DND-41 (cell line): ENCODE measurements around the gene FUT3.
"Not testable (repeated sequence)": the region's sequence is repeated elsewhere in the genome, so short reads cannot be mapped to it uniquely, and the experiment has no call there.

Experiments used
- ATAC-seq: fragments of 200-7000 bp; cut with Tn5 transposase; 3 replicates; pipeline ENCODE4 v1.9.1; 2021; ENCODE audit warnings: low read depth; ENCODE audit not compliant: insufficient read depth
- DNase-seq: peaks from one replicate; pipeline ENCODE4 v3.0.0-alpha.2; 2020
- H2AFZ ChIP-seq: 2 replicates; pipeline ENCODE4 v1.6.0; 2012; ENCODE audit warnings: low read depth, low read length
- H3K27ac ChIP-seq: 2 replicates; pipeline ENCODE4 v1.5.1; 2012; ENCODE audit warnings: low read length, inconsistent platforms
- H3K27me3 ChIP-seq: fragments of 200-600 bp; sonication (generic); 2 replicates; pipeline ENCODE4 v1.6.0; 2012; ENCODE audit warnings: low read length, mild to moderate bottlenecking, inconsistent platforms; ENCODE audit not compliant: insufficient read depth, poor library complexity
- H3K36me3 ChIP-seq: 2 replicates; pipeline ENCODE4 v1.5.1; 2012; ENCODE audit warnings: low read length, inconsistent platforms; ENCODE audit not compliant: insufficient read depth
- H3K4me1 ChIP-seq: 2 replicates; pipeline ENCODE4 v1.5.1; 2012; ENCODE audit warnings: mild to moderate bottlenecking, low read length; ENCODE audit not compliant: insufficient read depth
- H3K4me2 ChIP-seq: 2 replicates; pipeline ENCODE4 v1.6.0; 2012; ENCODE audit warnings: mild to moderate bottlenecking, moderate library complexity, low read length, inconsistent platforms; ENCODE audit not compliant: insufficient read depth
- H3K4me3 ChIP-seq, 2 experiments: fragments of 200-600 bp in 1 of 2; shearing (Covaris generic) in 1 of 2; 2 replicates each; pipeline ENCODE4 v1.5.1; 2012 to 2016; ENCODE audit warnings: inconsistent platforms in 2 of 2, low read length in 2 of 2, mild to moderate bottlenecking in 2 of 2, low read depth in 1 of 2, moderate library complexity in 1 of 2
- H3K79me2 ChIP-seq: 2 replicates; pipeline ENCODE4 v1.6.0; 2012; ENCODE audit warnings: low read length, inconsistent platforms; ENCODE audit not compliant: insufficient read depth
- H3K9ac ChIP-seq: 2 replicates; pipeline ENCODE4 v1.6.0; 2012; ENCODE audit warnings: low read depth, mild to moderate bottlenecking, inconsistent platforms, low read length, moderate library complexity
- H3K9me3 ChIP-seq: 2 replicates; pipeline ENCODE4 v1.5.1; 2012; ENCODE audit warnings: low read length, moderate library complexity, mild to moderate bottlenecking, inconsistent platforms; ENCODE audit not compliant: insufficient read depth, severe bottlenecking
- H4K20me1 ChIP-seq: 2 replicates; pipeline ENCODE4 v1.6.0; 2012; ENCODE audit warnings: low read length; ENCODE audit not compliant: insufficient read depth
- CTCF ChIP-seq: IDR thresholded peaks from 2 replicates; pipeline ENCODE4 v1.5.1; 2012; ENCODE audit warnings: borderline replicate concordance, low read length, moderate library complexity, mild to moderate bottlenecking; ENCODE audit not compliant: poor library complexity, severe bottlenecking; ENCODE audit errors: extremely low read depth
- EZH2 ChIP-seq: IDR thresholded peaks from 3 replicates; pipeline ENCODE4 v1.6.1; 2012; ENCODE audit warnings: borderline replicate concordance, low read depth, mild to moderate bottlenecking, moderate library complexity, low read length, inconsistent platforms; ENCODE audit not compliant: severe bottlenecking

FUT3 gene

DNA sequence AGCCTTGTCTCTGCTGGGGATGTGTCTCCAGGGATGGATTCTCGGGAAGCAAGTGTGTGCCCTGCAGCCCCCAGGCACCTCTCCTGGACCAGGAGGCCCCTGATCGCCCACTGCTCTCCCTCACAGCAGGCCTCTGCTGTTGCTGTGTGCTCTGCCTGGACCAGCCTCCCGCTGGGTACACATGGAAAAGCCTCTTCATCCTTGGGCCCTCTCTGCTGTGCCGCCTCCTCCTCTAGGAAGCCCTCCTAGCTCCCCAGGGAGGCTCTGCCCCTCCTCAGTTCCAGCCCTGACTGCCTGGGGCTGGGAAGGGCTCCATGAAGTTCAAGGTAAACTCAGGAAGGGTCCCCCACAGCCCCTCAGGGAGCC lies 40.3 kb upstream of the FUT3 start:
- H3K4me3 ChIP-seq, result no peak overlapping the region

GRCh38 chr19:5890099-5890498 lies 38.9 kb upstream of the FUT3 start:
- Histone ChIP-seq H3K36me3 (peaks cover 4% of the 10 kb centered on the region), H2AFZ (no peak overlapping the region), H3K9ac (no peak overlapping the region), H3K4me2 (no peak overlapping the region), H3K79me2 (no peaks in the 10 kb centered on the region), H3K4me1 (no peaks in the 10 kb centered on the region), H3K4me3 (no peak overlapping the region), H3K27me3 (no peaks in the 10 kb centered on the region), H4K20me1 (peaks cover 12% of the 10 kb centered on the region; the same call in 1 of the 2 replicates), H3K9me3 (no peaks in the 10 kb centered on the region), H3K27ac (no peak overlapping the region)
- ATAC-seq (peak; percentile 13; the same call in 1 of the 3 replicates), DNase-seq (no peak)
- TF ChIP-seq CTCF, result no peak
- TF ChIP-seq EZH2, result no peak

More for the DNA sequence above, 40.3 kb upstream of the FUT3 start:
- DNase-seq (no peak), ATAC-seq (peak; percentile 21; the same call in 1 of the 3 replicates)
- no peaks in the 10 kb centered on the region for H3K9me3 ChIP-seq
- H2AFZ ChIP-seq, result no peak overlapping the region
- H3K9ac ChIP-seq, result no peak overlapping the region
- no peaks in the 10 kb centered on the region for H3K4me1 ChIP-seq
- H4K20me1 ChIP-seq, result peaks cover 23% of the 10 kb centered on the region
- TF ChIP-seq EZH2 (no peak), CTCF (no peak)
- no peaks in the 10 kb centered on the region for H3K79me2 ChIP-seq
- no peaks in the 10 kb centered on the region for H3K27me3 ChIP-seq
- H3K36me3 ChIP-seq, result peaks cover 18% of the 10 kb centered on the region
- H3K27ac ChIP-seq, result no peak overlapping the region
- H3K4me2 ChIP-seq, result no peak overlapping the region

GRCh38 chr19:5889288-5889971 lies 38.2 kb upstream of the FUT3 start:
- ATAC-seq (0 out of 3 replicates have a peak, but pooled peaks have one; percentile 4), DNase-seq (no peak)
- peaks cover 10% of the 10 kb centered on the region; the same call in 1 of the 2 replicates for H4K20me1 ChIP-seq
- H3K9me3 ChIP-seq, result no peaks in the 10 kb centered on the region
- no peak overlapping the region for H3K4me3 ChIP-seq
- H2AFZ ChIP-seq, result no peak overlapping the region
- H3K9ac ChIP-seq, result no peak overlapping the region
- no peaks in the 10 kb centered on the region for H3K27me3 ChIP-seq
- no peaks in the 10 kb centered on the region for H3K4me1 ChIP-seq
- no peak overlapping the region for H3K4me2 ChIP-seq
- H3K79me2 ChIP-seq, result no peaks in the 10 kb centered on the region
- TF ChIP-seq CTCF (no peak), EZH2 (no peak)
- H3K36me3 ChIP-seq, result no peaks in the 10 kb centered on the region
- H3K27ac ChIP-seq, result no peak overlapping the region

- H3K9ac ChIP-seq, result not testable (repeated sequence)
These were observed 33.0 kb upstream of the FUT3 start for GRCh38 chr19:5884065-5884811.

GRCh38 chr19:5883157-5883873 lies 32.1 kb upstream of the FUT3 start:
- H3K9me3 ChIP-seq, H3K79me2 ChIP-seq, H2AFZ ChIP-seq, H3K9ac ChIP-seq, ATAC-seq, H3K4me3 ChIP-seq, DNase-seq, H3K36me3 ChIP-seq, H3K27me3 ChIP-seq, H3K4me2 ChIP-seq, H3K4me1 ChIP-seq, H4K20me1 ChIP-seq, H3K27ac ChIP-seq: not testable (repeated sequence)

More at GRCh38 chr19:5884065-5884811, 33.0 kb upstream of the FUT3 start:
- H3K9me3 ChIP-seq, H3K36me3 ChIP-seq, H3K27ac ChIP-seq, H3K4me3 ChIP-seq, H3K4me2 ChIP-seq, H4K20me1 ChIP-seq, H2AFZ ChIP-seq, H3K79me2 ChIP-seq, DNase-seq, H3K4me1 ChIP-seq, H3K27me3 ChIP-seq, ATAC-seq: not testable (repeated sequence)
